Nephron progenitor cell (in vitro differentiated cells): ENCODE measurements around the gene ATXN3.

ENCODE experiments used
- DNase-seq: peaks from one replicate; pipeline ENCODE4 v3.0.0; 2021
- H3K27ac Mint-ChIP-seq: 2 replicates; pipeline ENCODE4 v1.8.0; 2021; ENCODE audit warnings: mild to moderate bottlenecking, moderate library complexity, mixed read lengths
- H3K27me3 Mint-ChIP-seq: 2 replicates; pipeline ENCODE4 v1.8.0; 2021; ENCODE audit warnings: mild to moderate bottlenecking, low read depth, mixed read lengths; ENCODE audit not compliant: poor library complexity
- H3K36me3 Mint-ChIP-seq: 2 replicates; pipeline ENCODE4 v1.8.0; 2021; ENCODE audit warnings: low read depth, mixed read lengths
- H3K4me1 Mint-ChIP-seq: 2 replicates; pipeline ENCODE4 v1.8.0; 2021; ENCODE audit warnings: mixed read lengths
- H3K4me3 Mint-ChIP-seq: 2 replicates; pipeline ENCODE4 v1.8.0; 2021; ENCODE audit warnings: mild to moderate bottlenecking, moderate library complexity, mixed read lengths
- H3K9me3 Mint-ChIP-seq: 2 replicates; pipeline ENCODE4 v1.8.0; 2021; ENCODE audit warnings: mild to moderate bottlenecking, moderate library complexity, mixed read lengths
- CTCF ChIP-seq: fragments of 200-600 bp; sonication (generic); IDR thresholded peaks from 2 replicates; pipeline ENCODE4 v1.5.0; 2021; ENCODE audit warnings: antibody characterized with exemption

Gene ATXN3

GRCh38 chr14:92010644-92011043, 95.7 kb downstream of the ATXN3 start:
- TF ChIP-seq CTCF = no peak
- Mint-ChIP-seq H3K4me1 (no peaks in the 10 kb centered on the region), H3K9me3 (no peaks in the 10 kb centered on the region), H3K4me3 (no peak overlapping the region), H3K36me3 (peaks cover 56% of the 10 kb centered on the region), H3K27ac (no peak overlapping the region), H3K27me3 (no peaks in the 10 kb centered on the region)
- DNase-seq = no peak

DNA sequence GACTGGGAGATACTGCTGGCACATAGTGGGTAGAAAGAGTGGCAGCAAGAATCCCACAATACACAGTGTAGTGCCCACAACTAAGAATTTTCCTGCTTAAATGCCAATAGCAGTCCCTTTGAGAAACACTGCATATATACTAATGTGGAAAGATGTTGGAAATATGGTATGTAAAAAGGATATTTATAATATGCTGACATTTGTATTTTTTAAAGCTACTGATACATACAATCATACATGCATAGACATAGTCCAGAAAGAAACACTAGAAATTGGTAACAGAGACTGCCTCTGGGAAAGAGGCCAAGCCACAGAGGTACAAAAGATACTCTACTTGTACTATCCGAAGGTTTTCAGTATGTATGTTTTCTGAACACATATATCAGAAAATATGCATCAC, 96.8 kb downstream of the ATXN3 start:
- no peak for DNase-seq
- Mint-ChIP-seq H3K4me1 (no peaks in the 10 kb centered on the region), H3K27me3 (no peaks in the 10 kb centered on the region), H3K36me3 (peaks cover 62% of the 10 kb centered on the region), H3K27ac (no peak overlapping the region), H3K4me3 (no peak overlapping the region), H3K9me3 (no peaks in the 10 kb centered on the region)
- TF ChIP-seq CTCF = no peak
